Stimulated activated naive CD8-positive, alpha-beta T cell treated with anti-CD3 and anti-CD28 coated beads, Interleukin-15, amount 100 ng/mL, for 72 hours (primary cell): ENCODE results near the gene HDDC2.

Experiments used
- ATAC-seq: fragments of 150-1000 bp; cut with Tn5 transposase; 2 replicates; pipeline ENCODE4 v1.10.0; 2021; ENCODE audit warnings: mild to moderate bottlenecking, moderate library complexity
- DNase-seq, 2 donors: peaks; one replicate each; pipeline ENCODE4 v3.0.0; 2021 to 2022
- H3K27ac Mint-ChIP-seq, 2 donors: one replicate each; pipeline ENCODE4 v1.8.0; 2022; ENCODE audit warnings: mild to moderate bottlenecking in 2 of 2, mixed read lengths in 2 of 2, moderate library complexity in 2 of 2
- H3K27me3 Mint-ChIP-seq: one replicate; pipeline ENCODE4 v1.8.0; 2022; ENCODE audit warnings: mixed read lengths
- H3K4me1 Mint-ChIP-seq: one replicate; pipeline ENCODE4 v1.8.0; 2022; ENCODE audit warnings: mild to moderate bottlenecking, mixed read lengths
- H3K4me3 Mint-ChIP-seq, 2 donors: one replicate each; pipeline ENCODE4 v1.8.0; 2022; ENCODE audit warnings: mild to moderate bottlenecking in 2 of 2, mixed read lengths in 2 of 2, moderate library complexity in 1 of 2
- H3K9me3 Mint-ChIP-seq, 2 donors: one replicate each; pipeline ENCODE4 v1.8.0; 2022; ENCODE audit warnings: mixed read lengths in 2 of 2

Gene HDDC2

GRCh38 chr6:125245109-125245508 is 56.7 kb downstream of the HDDC2 start:
- H3K4me3 Mint-ChIP-seq, result no peak overlapping the region
- H3K9me3 Mint-ChIP-seq, result peaks cover 25 to 32% of the 10 kb centered on the region in 2 donors
- H3K4me1 Mint-ChIP-seq, result no peaks in the 10 kb centered on the region
- no peak overlapping the region for H3K27ac Mint-ChIP-seq
- ATAC-seq (no peak), DNase-seq (no peak)
- peaks cover 7% of the 10 kb centered on the region for H3K27me3 Mint-ChIP-seq

GRCh38 chr6:125237764-125238163 is 64.0 kb downstream of the HDDC2 start:
- no peak for DNase-seq
- no peaks in the 10 kb centered on the region for H3K4me1 Mint-ChIP-seq
- H3K27ac Mint-ChIP-seq, result no peak overlapping the region
- H3K9me3 Mint-ChIP-seq, result peaks cover 30 to 36% of the 10 kb centered on the region in 2 donors
- H3K27me3 Mint-ChIP-seq, result peaks cover 7% of the 10 kb centered on the region
- ATAC-seq, result no peak
- no peak overlapping the region for H3K4me3 Mint-ChIP-seq

DNA sequence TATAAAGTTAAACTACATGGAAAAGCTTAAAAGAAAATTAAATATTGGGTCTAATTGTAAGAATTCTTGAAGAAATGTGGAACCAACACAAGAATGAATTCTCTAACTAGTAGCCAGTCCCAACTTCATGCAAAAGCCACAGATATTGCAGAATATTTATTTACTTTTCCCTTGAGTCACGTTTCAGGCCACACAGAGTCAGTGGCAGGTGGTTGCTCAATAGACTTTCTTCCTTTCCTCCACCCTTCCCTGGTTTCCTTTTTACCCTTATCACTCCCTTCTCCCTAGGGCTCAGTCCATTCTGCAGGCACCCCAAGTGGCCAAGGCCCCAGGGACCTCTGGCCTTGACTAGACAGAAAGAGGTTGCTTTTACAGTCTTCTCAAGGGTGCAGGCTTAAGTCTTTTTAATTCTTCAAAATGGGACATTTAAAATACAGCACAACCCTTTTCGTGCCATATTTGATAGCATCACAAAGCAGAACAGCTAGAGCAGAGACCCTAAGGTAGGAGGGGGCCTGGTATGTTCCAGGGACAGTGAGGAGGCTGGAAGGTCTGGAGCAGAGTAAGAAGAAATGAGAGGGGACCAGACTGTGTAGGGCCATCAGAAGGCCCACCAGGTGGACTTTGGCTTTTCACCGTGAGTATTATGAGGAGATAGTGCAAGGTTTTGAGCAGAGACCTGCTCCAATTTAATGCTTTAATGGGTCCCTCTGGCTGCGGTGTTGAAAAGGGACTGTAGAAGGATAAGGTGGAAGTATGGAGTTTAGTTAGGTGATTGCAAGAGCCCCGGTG is 65.0 kb downstream of the HDDC2 start:
- ATAC-seq, result no peak

GRCh38 chr6:125233202-125233601 is 68.6 kb downstream of the HDDC2 start:
- Mint-ChIP-seq H3K27ac (no peak overlapping the region), H3K4me1 (no peaks in the 10 kb centered on the region), H3K4me3 (no peak overlapping the region), H3K27me3 (no peaks in the 10 kb centered on the region), H3K9me3 (no peaks in the 10 kb centered on the region)
- DNase-seq, result no peak
- no peak for ATAC-seq

More for the DNA sequence above, 65.0 kb downstream of the HDDC2 start:
- no peak overlapping the region for H3K4me3 Mint-ChIP-seq
- H3K9me3 Mint-ChIP-seq, result peaks cover 23 to 26% of the 10 kb centered on the region in 2 donors
- peaks cover 7% of the 10 kb centered on the region for H3K27me3 Mint-ChIP-seq
- H3K27ac Mint-ChIP-seq, result no peak overlapping the region
- no peak for DNase-seq
- no peaks in the 10 kb centered on the region for H3K4me1 Mint-ChIP-seq

GRCh38 chr6:125232466-125232865 is 69.3 kb downstream of the HDDC2 start:
- no peak for ATAC-seq
- H3K27me3 Mint-ChIP-seq, result no peaks in the 10 kb centered on the region
- no peak for DNase-seq
- H3K27ac Mint-ChIP-seq, result no peak overlapping the region
- no peak overlapping the region for H3K4me3 Mint-ChIP-seq
- no peaks in the 10 kb centered on the region for H3K9me3 Mint-ChIP-seq
- no peaks in the 10 kb centered on the region for H3K4me1 Mint-ChIP-seq

DNA sequence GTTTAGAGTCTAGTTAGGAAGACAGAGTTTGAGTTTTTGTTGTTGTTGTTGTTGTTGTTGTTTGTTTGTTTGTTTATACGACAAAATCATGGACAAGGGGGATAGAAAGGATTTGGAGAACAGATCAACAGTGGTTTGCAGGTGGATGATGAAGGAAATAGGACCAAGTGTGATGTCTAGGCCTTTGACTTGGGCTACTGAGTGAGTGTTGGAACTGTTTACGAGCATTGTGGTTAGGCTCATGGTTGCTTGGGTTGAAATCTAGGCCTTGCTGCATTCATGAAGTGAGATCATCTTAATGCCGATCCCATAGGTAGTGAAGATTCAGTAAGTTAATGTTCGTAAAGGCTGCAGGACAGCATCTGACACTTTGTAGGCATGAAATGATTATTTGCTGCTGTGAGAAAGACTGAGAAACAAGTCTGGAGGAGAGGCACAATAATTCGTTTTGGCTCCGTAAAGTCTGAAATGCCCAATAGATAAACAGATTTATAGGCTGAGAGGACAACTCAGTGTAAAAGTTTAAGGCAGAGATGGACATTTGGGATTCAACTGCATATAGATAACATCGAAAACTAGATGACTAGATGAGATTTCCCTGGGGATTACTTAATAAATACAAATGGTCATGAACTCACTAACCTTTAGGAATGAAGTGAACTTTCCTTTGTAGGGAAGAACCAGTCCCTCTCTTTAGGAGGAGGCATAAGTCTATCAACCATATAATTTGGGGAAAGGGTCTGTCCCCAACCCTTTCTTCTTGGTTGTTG is 70.0 kb downstream of the HDDC2 start:
- ATAC-seq (no peak), DNase-seq (no peak)
- Mint-ChIP-seq H3K4me1 (no peaks in the 10 kb centered on the region), H3K27me3 (no peaks in the 10 kb centered on the region), H3K9me3 (no peaks in the 10 kb centered on the region), H3K4me3 (no peak overlapping the region), H3K27ac (no peak overlapping the region)

GRCh38 chr6:125231133-125231532 is 70.6 kb downstream of the HDDC2 start:
- H3K4me1 Mint-ChIP-seq, result no peaks in the 10 kb centered on the region
- ATAC-seq, result no peak
- H3K9me3 Mint-ChIP-seq, result no peaks in the 10 kb centered on the region
- no peak for DNase-seq
- no peaks in the 10 kb centered on the region for H3K27me3 Mint-ChIP-seq
- H3K27ac Mint-ChIP-seq, result no peak overlapping the region
- H3K4me3 Mint-ChIP-seq, result no peak overlapping the region

DNA sequence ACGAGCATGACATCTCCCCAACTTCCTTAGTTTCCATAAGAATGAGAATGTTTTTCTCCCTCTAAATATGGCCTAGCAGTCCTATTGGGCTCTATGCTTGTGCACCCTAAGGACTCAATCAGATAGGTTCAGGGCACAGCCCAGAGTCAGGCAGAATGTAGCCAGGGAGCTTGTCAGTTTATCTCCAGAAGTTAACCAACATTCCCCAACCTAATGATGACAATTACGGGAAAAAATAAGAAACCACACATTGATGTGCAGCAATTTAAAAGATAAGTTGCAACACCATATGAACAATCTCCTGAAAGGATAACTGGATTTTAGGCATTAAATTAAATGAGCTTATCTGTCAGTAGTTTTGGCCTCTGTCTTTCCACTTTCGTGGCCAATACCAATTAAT is 71.1 kb downstream of the HDDC2 start:
- ATAC-seq (no peak), DNase-seq (no peak)
- H3K4me3 Mint-ChIP-seq, result no peak overlapping the region
- no peaks in the 10 kb centered on the region for H3K4me1 Mint-ChIP-seq
- no peaks in the 10 kb centered on the region for H3K27me3 Mint-ChIP-seq
- no peaks in the 10 kb centered on the region for H3K9me3 Mint-ChIP-seq
- no peak overlapping the region for H3K27ac Mint-ChIP-seq

- Mint-ChIP-seq H3K9me3 (no peaks in the 10 kb centered on the region), H3K27ac (no peak overlapping the region), H3K4me1 (no peaks in the 10 kb centered on the region), H3K4me3 (no peak overlapping the region), H3K27me3 (no peaks in the 10 kb centered on the region)
- DNase-seq (no peak), ATAC-seq (no peak)
Measured at GRCh38 chr6:125228981-125229479, 72.7 kb downstream of the HDDC2 start.

- DNase-seq, result no peak
- Mint-ChIP-seq H3K4me3 (no peak overlapping the region), H3K9me3 (no peaks in the 10 kb centered on the region), H3K4me1 (no peaks in the 10 kb centered on the region), H3K27ac (no peak overlapping the region), H3K27me3 (no peaks in the 10 kb centered on the region)
- no peak for ATAC-seq
Measured at GRCh38 chr6:125227244-125227643, 74.5 kb downstream of the HDDC2 start.
